Vagina (tissue), 2 donors: ENCODE data around the gene KTN1.

Source experiments
- CTCF ChIP-seq, 3 experiments: fragments of 450-650 bp in 2 of 3; fragments of 200-600 bp in 1 of 3; sonication (generic) in 1 of 3; IDR thresholded peaks; one replicate each; pipeline ENCODE4 v1.5.1; 2017 to 2019; ENCODE audit warnings: antibody characterized with exemption in 3 of 3, mild to moderate bottlenecking in 2 of 3, moderate library complexity in 2 of 3
- POLR2A ChIP-seq, 2 donors: fragments of 450-650 bp; IDR thresholded peaks; one replicate each; pipeline ENCODE4 v1.6.1; 2017; ENCODE audit warnings: antibody characterized with exemption in 2 of 2, mild to moderate bottlenecking in 2 of 2, moderate library complexity in 2 of 2
- POLR2AphosphoS5 ChIP-seq, 2 donors: sonication (generic); formaldehyde crosslinking; IDR thresholded peaks; one replicate each; pipeline ENCODE4 v1.9.0; 2017; ENCODE audit warnings: antibody characterized with exemption in 2 of 2, mild to moderate bottlenecking in 2 of 2, low read depth in 1 of 2; ENCODE audit not compliant: insufficient read depth in 1 of 2

- TF ChIP-seq CTCF (IDR thresholded peaks at IDR 0.05) = no peak
- TF ChIP-seq POLR2A (IDR thresholded peaks at IDR 0.05) = no peak
- TF ChIP-seq POLR2AphosphoS5 (IDR thresholded peaks at IDR 0.05; ENCODE audit: insufficient read depth in 1 of 2, low read depth in 1 of 2) = no peak
Measured at GRCh38 chr14:55718551-55718950, 138.5 kb downstream of the KTN1 start.
